Activated naive CD4-positive, alpha-beta T cell treated with anti-CD3 and anti-CD28 coated beads, Interleukin-2, amount 50 U/mL, for 72 hours (primary cell): ENCODE results near the gene DBNDD1. TPM values are rescaled to one million over a fixed set of nuclear protein-coding genes. Genes with fewer than 3 reads are reported as not detected.
"Not testable (repeated sequence)": the region's sequence is repeated elsewhere in the genome, so short reads cannot be mapped to it uniquely, and the experiment has no call there.

Experiments used
- ATAC-seq, 2 donors: fragments of 150-1000 bp; cut with Tn5 transposase; 2 replicates each; pipeline ENCODE4 v1.10.0; 2021; ENCODE audit warnings: mild to moderate bottlenecking in 2 of 2, moderate library complexity in 2 of 2
- DNase-seq, 2 donors: peaks; one replicate each; pipeline ENCODE4 v3.0.0; 2021 to 2022; ENCODE audit warnings: low spot score in 2 of 2
- H3K27ac Mint-ChIP-seq, 2 donors: one replicate each; pipeline ENCODE4 v1.8.0; 2022; ENCODE audit warnings: mild to moderate bottlenecking in 2 of 2, mixed read lengths in 2 of 2
- H3K36me3 Mint-ChIP-seq, 2 donors: one replicate each; pipeline ENCODE4 v1.8.0; 2022; ENCODE audit warnings: mixed read lengths in 2 of 2
- H3K9me3 Mint-ChIP-seq, 2 donors: one replicate each; pipeline ENCODE4 v1.8.0; 2022; ENCODE audit warnings: mixed read lengths in 2 of 2
- total RNA-seq, 2 donors: library from RNA; stranded (reverse); gene quantifications; one replicate each; pipeline ENCODE4 v1.2.3, GENCODE V29; 2022

Gene DBNDD1
- total RNA-seq, 2 donors from 2014 or later, result 0.50 to 1.1 TPM

- no peak for DNase-seq
- no peaks in the 10 kb centered on the region for H3K9me3 Mint-ChIP-seq
- H3K36me3 Mint-ChIP-seq, result peaks cover 22 to 35% of the 10 kb centered on the region in 2 donors
- no peak overlapping the region for H3K27ac Mint-ChIP-seq
- ATAC-seq, result no peak
Observed at GRCh38 chr16:89988951-89989350, 30.3 kb downstream of the DBNDD1 start.

- Mint-ChIP-seq H3K36me3 (peaks cover 14 to 17% of the 10 kb centered on the region in 2 donors), H3K27ac (peak overlapping the region in 1 of 2 donors; percentile 41), H3K9me3 (no peaks in the 10 kb centered on the region)
- DNase-seq (no peak), ATAC-seq (no peak)
Observed at GRCh38 chr16:89987169-89987568, 32.1 kb downstream of the DBNDD1 start.

GRCh38 chr16:89986600-89986999 is 32.7 kb downstream of the DBNDD1 start:
- no peak for DNase-seq
- Mint-ChIP-seq H3K36me3 (peaks cover 14 to 17% of the 10 kb centered on the region in 2 donors), H3K27ac (peak overlapping the region in 1 of 2 donors; percentile 41), H3K9me3 (no peaks in the 10 kb centered on the region)
- no peak for ATAC-seq

- Mint-ChIP-seq H3K27ac (no peak overlapping the region), H3K36me3 (peaks cover 6 to 11% of the 10 kb centered on the region in 2 donors), H3K9me3 (no peaks in the 10 kb centered on the region)
- ATAC-seq, result no peak
- DNase-seq, result no peak
Observed at GRCh38 chr16:89985219-89985618, 34.0 kb downstream of the DBNDD1 start.

GRCh38 chr16:89984216-89984615 is 35.0 kb downstream of the DBNDD1 start:
- Mint-ChIP-seq H3K9me3 (no peaks in the 10 kb centered on the region), H3K27ac (no peak overlapping the region), H3K36me3 (peaks cover 10 to 11% of the 10 kb centered on the region in 2 donors)
- DNase-seq (no peak), ATAC-seq (no peak)

GRCh38 chr16:89983536-89983935 is 35.7 kb downstream of the DBNDD1 start:
- Mint-ChIP-seq H3K27ac (no peak overlapping the region), H3K9me3 (no peaks in the 10 kb centered on the region), H3K36me3 (peaks cover 10 to 11% of the 10 kb centered on the region in 2 donors)
- DNase-seq (no peak), ATAC-seq (peak in 1 of 2 donors; percentile 16)

- no peak for ATAC-seq
- H3K36me3 Mint-ChIP-seq, result peaks cover 10 to 11% of the 10 kb centered on the region in 2 donors
- H3K9me3 Mint-ChIP-seq, result no peaks in the 10 kb centered on the region
- DNase-seq, result no peak
- H3K27ac Mint-ChIP-seq, result no peak overlapping the region
Observed at GRCh38 chr16:89982318-89982717, 36.9 kb downstream of the DBNDD1 start.

- Mint-ChIP-seq H3K27ac (peak overlapping the region in 1 of 2 donors; percentile 60), H3K36me3 (peaks cover 5 to 11% of the 10 kb centered on the region in 2 donors), H3K9me3 (no peaks in the 10 kb centered on the region)
- ATAC-seq (peak; percentile 79 to 81), DNase-seq (no peak)
Observed at GRCh38 chr16:89981414-89981813, 37.8 kb downstream of the DBNDD1 start.

- DNase-seq (no peak), ATAC-seq (no peak)
- H3K27ac Mint-ChIP-seq, result peak overlapping the region in 1 of 2 donors; percentile 22
- peaks cover 3 to 5% of the 10 kb centered on the region in 2 donors for H3K9me3 Mint-ChIP-seq
- peaks cover 16 to 25% of the 10 kb centered on the region in 2 donors for H3K36me3 Mint-ChIP-seq
Observed at GRCh38 chr16:89974870-89975269, 44.4 kb downstream of the DBNDD1 start.

- ATAC-seq (no peak), DNase-seq (no peak)
- peaks cover 15 to 25% of the 10 kb centered on the region in 2 donors for H3K36me3 Mint-ChIP-seq
- no peak overlapping the region for H3K27ac Mint-ChIP-seq
- peaks cover 3 to 5% of the 10 kb centered on the region in 2 donors for H3K9me3 Mint-ChIP-seq
Observed at GRCh38 chr16:89973654-89974335, 45.5 kb downstream of the DBNDD1 start.

- Mint-ChIP-seq H3K27ac (peak overlapping the region; percentile 98 to 100), H3K36me3 (peaks cover 15 to 25% of the 10 kb centered on the region in 2 donors), H3K9me3 (peaks cover 3 to 5% of the 10 kb centered on the region in 2 donors)
- no peak for ATAC-seq
- no peak for DNase-seq
Observed at GRCh38 chr16:89973235-89973634, 46.0 kb downstream of the DBNDD1 start.

- H3K36me3 Mint-ChIP-seq, result peaks cover 15 to 25% of the 10 kb centered on the region in 2 donors
- ATAC-seq (peak; percentile 94), DNase-seq (peak; percentile 95 to 96)
- peak overlapping the region; percentile 98 to 100 for H3K27ac Mint-ChIP-seq
- H3K9me3 Mint-ChIP-seq, result peaks cover 3 to 5% of the 10 kb centered on the region in 2 donors
Observed at GRCh38 chr16:89972244-89973234, 46.7 kb downstream of the DBNDD1 start.

GRCh38 chr16:89971495-89972243 is 47.6 kb downstream of the DBNDD1 start:
- H3K27ac Mint-ChIP-seq, result peak overlapping the region; percentile 14 to 98
- DNase-seq, result no peak
- peaks cover 3 to 5% of the 10 kb centered on the region in 2 donors for H3K9me3 Mint-ChIP-seq
- peaks cover 15 to 25% of the 10 kb centered on the region in 2 donors for H3K36me3 Mint-ChIP-seq
- peak in 1 of 2 donors; percentile 3 for ATAC-seq

- no peak for ATAC-seq
- no peak overlapping the region for H3K27ac Mint-ChIP-seq
- H3K9me3 Mint-ChIP-seq, result peaks cover 3 to 5% of the 10 kb centered on the region in 2 donors
- H3K36me3 Mint-ChIP-seq, result peaks cover 15 to 25% of the 10 kb centered on the region in 2 donors
- no peak for DNase-seq
Observed at GRCh38 chr16:89969741-89970410, 49.4 kb downstream of the DBNDD1 start.

GRCh38 chr16:89968074-89968473 is 51.2 kb downstream of the DBNDD1 start:
- peaks cover 15 to 25% of the 10 kb centered on the region in 2 donors for H3K36me3 Mint-ChIP-seq
- H3K9me3 Mint-ChIP-seq, H3K27ac Mint-ChIP-seq, DNase-seq, ATAC-seq: not testable (repeated sequence)

- H3K9me3 Mint-ChIP-seq, DNase-seq, H3K27ac Mint-ChIP-seq, ATAC-seq: not testable (repeated sequence)
- peaks cover 10 to 21% of the 10 kb centered on the region in 2 donors for H3K36me3 Mint-ChIP-seq
Observed at GRCh38 chr16:89967436-89967835, 51.8 kb downstream of the DBNDD1 start.
